Left ventricle myocardium inferior (tissue), 1 donor: Measurements from ENCODE around the gene CEACAM16. TPM values are rescaled to one million over a fixed set of nuclear protein-coding genes. Genes with fewer than 3 reads are reported as not detected.

ENCODE experiments used
- DNase-seq: peaks from one replicate; pipeline ENCODE4 v3.0.0-alpha.2; 2020
- H3K27ac ChIP-seq: fragments of 200-600 bp; replicated peaks from 2 replicates; pipeline ENCODE4 v1.8.0; 2021
- H3K27me3 ChIP-seq: fragments of 200-600 bp; 2 replicates; pipeline ENCODE4 v1.8.0; 2021; ENCODE audit warnings: low read depth
- H3K36me3 ChIP-seq: fragments of 200-600 bp; 2 replicates; pipeline ENCODE4 v1.8.0; 2021
- H3K4me1 ChIP-seq: fragments of 200-600 bp; 2 replicates; pipeline ENCODE4 v1.8.0; 2021
- H3K4me3 ChIP-seq: fragments of 200-600 bp; 2 replicates; pipeline ENCODE4 v1.8.0; 2021; ENCODE audit warnings: mild to moderate bottlenecking, moderate library complexity
- H3K9me3 ChIP-seq: fragments of 200-600 bp; replicated peaks from 2 replicates; pipeline ENCODE4 v1.8.0; 2021
- intact Hi-C: fragments of 100-400 bp; cut with micrococcal nuclease; formaldehyde crosslinking; loops from one replicate; pipeline ENCODE4 v1.11.0; 2022
- total RNA-seq: library from RNA; stranded (reverse); fragmentation: NEBNext Ultra II Directional; extraction: Animal tissue kit (Norgen Biotek cat#: 25700); gene quantifications from one replicate; pipeline ENCODE4 v1.2.1, GENCODE V29; 2021
- TF ChIP-seq, protein P1 (sequence below): fragments of 200-600 bp; IDR thresholded peaks from 2 replicates; pipeline ENCODE4 v1.8.0; 2021; ENCODE audit warnings: antibody characterized with exemption, mild to moderate bottlenecking, borderline replicate concordance
- donor health status: DM: no; HTN: yes; CAD: no; lungs with severe emphysema.

CEACAM16 gene
- total RNA-seq, 1 donor from 2014 or later = not detected

DNA sequence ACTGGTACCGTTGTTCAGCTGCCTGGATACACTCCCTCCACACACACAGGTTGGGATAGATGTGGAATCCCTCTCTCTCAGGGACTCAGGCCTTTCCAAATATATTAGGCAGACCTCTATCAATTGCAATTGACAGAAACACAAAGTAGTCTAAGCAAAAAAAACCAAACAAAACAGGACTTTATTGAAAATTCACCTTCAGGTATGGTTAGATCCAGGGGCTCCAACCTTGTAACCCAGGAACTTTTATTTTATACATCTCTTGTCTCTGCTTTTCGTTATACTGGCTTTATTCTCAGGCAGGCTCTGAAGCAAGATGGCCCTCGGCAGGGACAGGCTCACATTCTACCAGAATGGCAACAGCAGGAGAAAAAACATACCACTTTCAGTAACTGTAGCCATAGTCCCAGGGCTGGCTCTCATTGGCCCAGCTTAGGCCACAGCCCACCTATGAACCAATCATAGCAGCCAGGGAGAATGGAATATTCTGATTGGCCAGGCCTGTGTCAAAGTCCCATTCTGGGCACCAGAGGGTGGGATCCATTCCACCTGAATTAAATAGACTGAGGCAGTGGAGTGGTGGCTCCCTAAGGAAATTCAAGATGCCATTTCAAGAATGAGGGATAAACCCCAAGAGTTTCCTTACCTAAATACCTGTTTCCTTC is 40.8 kb upstream of the CEACAM16 start:
- no peak for DNase-seq
- Histone ChIP-seq H3K9me3 (no peaks in the 10 kb centered on the region), H3K4me3 (no peak overlapping the region), H3K27ac (no peak overlapping the region), H3K36me3 (peaks cover 85% of the 10 kb centered on the region), H3K4me1 (peaks cover 12% of the 10 kb centered on the region), H3K27me3 (no peaks in the 10 kb centered on the region)
- intact Hi-C loops = no loop called here
- TF ChIP-seq, protein P1, sequence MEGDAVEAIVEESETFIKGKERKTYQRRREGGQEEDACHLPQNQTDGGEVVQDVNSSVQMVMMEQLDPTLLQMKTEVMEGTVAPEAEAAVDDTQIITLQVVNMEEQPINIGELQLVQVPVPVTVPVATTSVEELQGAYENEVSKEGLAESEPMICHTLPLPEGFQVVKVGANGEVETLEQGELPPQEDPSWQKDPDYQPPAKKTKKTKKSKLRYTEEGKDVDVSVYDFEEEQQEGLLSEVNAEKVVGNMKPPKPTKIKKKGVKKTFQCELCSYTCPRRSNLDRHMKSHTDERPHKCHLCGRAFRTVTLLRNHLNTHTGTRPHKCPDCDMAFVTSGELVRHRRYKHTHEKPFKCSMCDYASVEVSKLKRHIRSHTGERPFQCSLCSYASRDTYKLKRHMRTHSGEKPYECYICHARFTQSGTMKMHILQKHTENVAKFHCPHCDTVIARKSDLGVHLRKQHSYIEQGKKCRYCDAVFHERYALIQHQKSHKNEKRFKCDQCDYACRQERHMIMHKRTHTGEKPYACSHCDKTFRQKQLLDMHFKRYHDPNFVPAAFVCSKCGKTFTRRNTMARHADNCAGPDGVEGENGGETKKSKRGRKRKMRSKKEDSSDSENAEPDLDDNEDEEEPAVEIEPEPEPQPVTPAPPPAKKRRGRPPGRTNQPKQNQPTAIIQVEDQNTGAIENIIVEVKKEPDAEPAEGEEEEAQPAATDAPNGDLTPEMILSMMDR = no peak

DNA sequence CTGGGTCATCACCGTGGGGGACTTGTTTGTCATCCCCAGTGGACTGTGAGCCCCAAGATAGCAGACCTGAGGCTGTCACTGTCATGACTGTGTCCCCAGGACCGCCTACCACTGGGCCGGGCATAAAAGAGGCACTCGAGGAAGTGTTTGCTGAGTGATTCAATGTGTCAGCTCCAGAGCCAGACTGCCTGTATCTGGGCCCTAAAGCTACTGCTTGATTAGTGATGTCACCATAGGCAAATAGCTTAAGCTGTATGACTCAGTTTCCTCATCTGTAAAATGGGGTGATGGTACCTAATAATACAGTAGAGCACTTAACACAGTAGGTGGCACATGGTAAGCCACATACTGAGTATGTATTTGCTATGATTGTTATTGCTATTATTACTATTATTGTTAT is 38.9 kb upstream of the CEACAM16 start:
- H3K4me1 ChIP-seq = peaks cover 8% of the 10 kb centered on the region
- DNase-seq = no peak
- TF ChIP-seq, protein P1 = no peak
- H3K27me3 ChIP-seq = no peaks in the 10 kb centered on the region
- no peak overlapping the region for H3K27ac ChIP-seq
- no peak overlapping the region for H3K4me3 ChIP-seq
- intact Hi-C loops = no loop called here
- H3K9me3 ChIP-seq = no peaks in the 10 kb centered on the region
- peaks cover 74% of the 10 kb centered on the region for H3K36me3 ChIP-seq

DNA sequence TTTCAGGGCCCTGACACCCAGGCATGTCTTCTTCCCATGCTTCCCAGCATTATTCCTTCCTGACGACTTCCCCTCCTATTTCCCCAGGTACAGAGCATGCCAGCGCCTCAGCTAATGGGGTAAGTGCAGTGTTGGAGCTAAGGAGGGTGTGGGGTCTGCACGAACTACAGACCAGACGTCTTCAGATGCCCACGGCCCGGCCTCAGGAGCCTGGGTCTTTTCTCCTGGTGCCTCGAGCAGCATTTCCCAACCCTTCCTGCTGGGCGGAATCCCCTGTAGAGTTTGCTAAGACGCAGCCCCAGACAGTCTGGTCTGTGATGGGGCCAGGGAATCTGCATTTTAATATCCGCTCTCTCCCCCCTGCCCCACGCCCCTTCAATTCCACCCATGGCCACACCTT is 37.7 kb upstream of the CEACAM16 start:
- peaks cover 63% of the 10 kb centered on the region for H3K36me3 ChIP-seq
- TF ChIP-seq, protein P1 = no peak
- H3K4me1 ChIP-seq = peaks cover 8% of the 10 kb centered on the region
- no peaks in the 10 kb centered on the region for H3K27me3 ChIP-seq
- intact Hi-C loops = no loop called here
- H3K27ac ChIP-seq = no peak overlapping the region
- no peak for DNase-seq
- H3K4me3 ChIP-seq = no peak overlapping the region
- no peaks in the 10 kb centered on the region for H3K9me3 ChIP-seq

DNA sequence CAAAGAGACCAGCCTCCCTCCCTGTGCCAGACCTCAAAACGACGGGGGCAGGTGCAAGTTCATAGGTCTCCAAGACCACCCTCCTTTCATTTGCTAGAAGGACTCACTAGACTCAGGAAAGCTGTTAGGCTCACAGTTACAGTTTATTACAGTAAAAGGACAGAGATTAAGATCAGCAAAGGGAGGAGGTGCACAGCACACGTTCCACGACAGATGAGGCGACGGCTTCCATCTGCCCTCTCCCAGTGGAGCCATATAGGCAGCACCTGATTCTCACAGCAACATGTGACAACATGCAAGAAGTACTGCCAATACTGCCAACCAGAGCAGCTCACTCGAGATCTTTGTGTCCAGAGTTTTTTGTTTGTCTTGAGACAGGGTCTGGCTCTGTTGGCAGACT is 37.0 kb upstream of the CEACAM16 start:
- H3K27ac ChIP-seq = no peak overlapping the region
- TF ChIP-seq, protein P1 = no peak
- H3K4me3 ChIP-seq = no peak overlapping the region
- peaks cover 56% of the 10 kb centered on the region for H3K36me3 ChIP-seq
- no peak for DNase-seq
- intact Hi-C loops = no loop called here
- peaks cover 7% of the 10 kb centered on the region for H3K4me1 ChIP-seq
- no peaks in the 10 kb centered on the region for H3K9me3 ChIP-seq
- no peaks in the 10 kb centered on the region for H3K27me3 ChIP-seq

DNA sequence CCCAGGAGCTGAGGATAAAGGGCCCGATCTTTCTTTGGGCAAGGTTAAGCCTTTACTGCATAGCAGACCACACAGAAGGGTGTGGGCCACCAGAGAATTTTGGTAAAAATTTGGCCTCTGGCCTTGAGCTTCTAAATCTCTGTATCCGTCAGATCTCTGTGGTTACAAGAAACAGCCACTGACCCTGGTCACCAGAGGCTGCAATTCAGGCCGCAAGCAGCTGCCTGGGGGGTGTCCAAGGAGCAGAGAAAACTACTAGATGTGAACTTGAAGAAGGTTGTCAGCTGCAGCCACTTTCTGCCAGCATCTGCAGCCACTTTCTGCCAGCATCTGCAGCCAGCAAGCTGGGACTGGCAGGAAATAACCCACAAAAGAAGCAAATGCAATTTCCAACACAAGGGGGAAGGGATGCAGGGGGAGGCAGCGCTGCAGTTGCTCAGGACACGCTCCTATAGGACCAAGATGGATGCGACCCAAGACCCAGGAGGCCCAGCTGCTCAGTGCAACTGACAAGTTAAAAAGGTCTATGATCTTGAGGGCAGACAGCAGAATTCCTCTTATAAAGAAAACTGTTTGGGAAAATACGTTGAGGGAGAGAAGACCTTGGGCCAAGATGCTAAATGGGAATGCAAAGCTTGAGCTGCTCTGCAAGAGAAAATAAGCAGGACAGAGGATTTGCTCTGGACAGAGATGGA is 36.1 kb upstream of the CEACAM16 start:
- Histone ChIP-seq H3K4me3 (no peak overlapping the region), H3K36me3 (peaks cover 53% of the 10 kb centered on the region), H3K4me1 (no peaks in the 10 kb centered on the region), H3K27me3 (no peaks in the 10 kb centered on the region), H3K9me3 (no peaks in the 10 kb centered on the region), H3K27ac (no peak overlapping the region)
- no peak for DNase-seq
- intact Hi-C loops = no loop called here
- TF ChIP-seq, protein P1 = no peak
